SU-DHL-6 (cell line): ENCODE data around the gene SRD5A1.

ENCODE experiments used
- CTCF ChIP-seq: fragments of 200-600 bp; sonication (generic); IDR thresholded peaks from one replicate; pipeline ENCODE4 v1.5.1; 2017; ENCODE audit warnings: antibody characterized with exemption, mild to moderate bottlenecking, low read length, moderate library complexity; ENCODE audit not compliant: insufficient read depth, poor library complexity, severe bottlenecking
- EZH2phosphoT487 ChIP-seq: fragments of 200-600 bp; sonication (generic), shearing (Covaris generic); conservative IDR thresholded peaks from 2 replicates; pipeline ENCODE4 v1.6.1; 2018; ENCODE audit warnings: mild to moderate bottlenecking, antibody characterized with exemption, low read length, moderate library complexity, mixed read lengths

DNA sequence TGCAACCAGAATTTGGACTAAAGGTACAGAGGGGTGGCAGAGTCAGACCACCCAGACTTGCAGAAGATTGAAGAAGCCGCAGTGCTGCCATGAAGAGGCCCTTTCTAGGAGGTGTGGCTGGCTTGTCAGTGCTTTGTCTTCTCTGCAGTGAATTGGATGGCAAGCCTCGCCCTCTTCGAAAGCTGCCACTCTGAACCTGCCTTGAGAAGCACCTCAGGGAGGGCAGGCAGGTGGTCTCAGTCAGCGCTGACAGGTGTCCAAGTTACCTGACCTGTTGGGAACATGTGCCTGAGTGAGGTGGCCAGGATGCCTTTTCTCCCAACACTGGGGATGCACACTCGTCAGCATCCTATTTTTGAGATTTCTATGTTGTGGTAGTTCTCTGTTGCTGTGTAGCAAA lies 86.2 kb downstream of the SRD5A1 start:
- no peak for TF ChIP-seq CTCF
- no peak for TF ChIP-seq EZH2phosphoT487
